HAP-1 (cell line): ENCODE measurements around the gene YBX2.
A peak's percentile ranks its signal among the peaks of the same experiment; 100 is the strongest.

Source experiments
- DNase-seq, 2 experiments: peaks; one replicate each; pipeline ENCODE4 v3.0.0-alpha.2; 2016 to 2020; ENCODE audit warnings: low spot score in 2 of 2
- H3K27me3 ChIP-seq: fragments of 250-450 bp; sonication (Bioruptor Pico); 2 replicates; pipeline ENCODE4 v1.5.1; 2020; ENCODE audit warnings: low read depth, mild to moderate bottlenecking, moderate library complexity
- H3K36me3 ChIP-seq: fragments of 250-450 bp; sonication (Bioruptor Pico); replicated peaks from 2 replicates; pipeline ENCODE4 v1.5.1; 2020; ENCODE audit warnings: mild to moderate bottlenecking
- H3K4me1 ChIP-seq: fragments of 250-450 bp; sonication (Bioruptor Pico); 2 replicates; pipeline ENCODE4 v1.5.1; 2020; ENCODE audit warnings: mild to moderate bottlenecking
- H3K4me3 ChIP-seq: fragments of 250-450 bp; sonication (Bioruptor Pico); 2 replicates; pipeline ENCODE4 v1.5.1; 2020; ENCODE audit warnings: mild to moderate bottlenecking, moderate library complexity
- H3K9me3 ChIP-seq: fragments of 250-450 bp; sonication (Bioruptor Pico); 2 replicates; pipeline ENCODE4 v1.5.1; 2020; ENCODE audit warnings: mild to moderate bottlenecking, moderate library complexity
- in situ Hi-C: fragments of 300-500 bp; cut with MboI; formaldehyde crosslinking; loops from 3 replicates; pipeline ENCODE4 v1.14.3; 2020; ENCODE audit warnings: low sequenced_read_pairs, inconsistent platforms, mixed read lengths

YBX2 gene

GRCh38 chr17:7314719-7315569 lies 20.5 kb upstream of the YBX2 start, which contains the start of gene GPS2:
Gene GPS2 (minus strand): TSS chr17:7315360. CDS start chr17:7315052, 308 bp downstream.
- peak; percentile 75 to 94 for DNase-seq
- in situ Hi-C loops, result no loop called here

GRCh38 chr17:7313890-7314718 lies 19.7 kb upstream of the YBX2 start:
- in situ Hi-C loops, result no loop called here
- Histone ChIP-seq H3K36me3 (peaks cover 87% of the 10 kb centered on the region), H3K4me1 (peaks cover 12% of the 10 kb centered on the region), H3K9me3 (no peaks in the 10 kb centered on the region), H3K27me3 (no peaks in the 10 kb centered on the region), H3K4me3 (peak overlapping the region; percentile 58)
- no peak for DNase-seq

More at GRCh38 chr17:7314719-7315569, 20.5 kb upstream of the YBX2 start, which contains the start of gene GPS2:
- Histone ChIP-seq H3K9me3 (no peaks in the 10 kb centered on the region), H3K4me1 (peaks cover 10% of the 10 kb centered on the region), H3K27me3 (no peaks in the 10 kb centered on the region), H3K36me3 (peaks cover 79% of the 10 kb centered on the region), H3K4me3 (peak within 1 kb of the TSS; percentile 58)

- in situ Hi-C loops, result no loop called here
- Histone ChIP-seq H3K9me3 (no peaks in the 10 kb centered on the region), H3K36me3 (peaks cover 87% of the 10 kb centered on the region), H3K27me3 (no peaks in the 10 kb centered on the region), H3K4me3 (no peak overlapping the region), H3K4me1 (peaks cover 12% of the 10 kb centered on the region)
- DNase-seq, result peak in 1 of 2 experiments; percentile 57
These were observed 18.9 kb upstream of the YBX2 start for GRCh38 chr17:7313088-7313889.

DNA sequence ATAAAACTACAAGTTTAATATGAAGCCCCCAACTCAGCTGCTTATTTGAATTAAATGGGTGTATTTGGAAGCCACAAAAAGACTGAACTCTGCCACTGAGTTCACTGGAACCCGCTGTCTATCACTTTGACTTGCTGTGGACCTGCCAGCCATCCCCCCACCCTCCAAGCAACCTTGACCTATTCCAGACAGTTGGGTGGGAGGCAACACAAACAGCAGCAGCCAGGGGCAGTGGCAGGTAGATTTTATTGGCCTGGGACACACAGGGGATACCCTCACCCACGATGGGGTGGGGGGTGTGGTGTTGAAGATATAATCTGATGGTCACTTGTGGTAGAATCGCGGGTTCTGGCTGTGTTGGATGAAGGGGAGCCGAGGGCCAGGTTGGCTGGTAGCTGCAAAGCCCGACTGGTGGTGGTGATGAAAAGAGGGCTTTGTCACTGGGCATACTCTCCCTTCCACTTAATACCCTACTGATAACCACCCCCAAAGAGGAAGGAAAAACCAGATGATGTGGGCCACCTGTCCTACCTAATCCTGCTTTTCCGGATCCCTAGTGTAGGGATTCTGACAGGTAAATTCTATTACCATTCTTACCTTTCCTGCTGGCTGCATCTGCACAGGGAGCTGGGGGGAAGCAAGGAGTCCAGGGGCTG lies 18.1 kb upstream of the YBX2 start:
- H3K9me3 ChIP-seq, result no peaks in the 10 kb centered on the region
- H3K4me1 ChIP-seq, result peaks cover 12% of the 10 kb centered on the region
- H3K27me3 ChIP-seq, result no peaks in the 10 kb centered on the region
- in situ Hi-C loops, result no loop called here
- H3K36me3 ChIP-seq, result peaks cover 86% of the 10 kb centered on the region
- DNase-seq, result no peak
- no peak overlapping the region for H3K4me3 ChIP-seq

DNA sequence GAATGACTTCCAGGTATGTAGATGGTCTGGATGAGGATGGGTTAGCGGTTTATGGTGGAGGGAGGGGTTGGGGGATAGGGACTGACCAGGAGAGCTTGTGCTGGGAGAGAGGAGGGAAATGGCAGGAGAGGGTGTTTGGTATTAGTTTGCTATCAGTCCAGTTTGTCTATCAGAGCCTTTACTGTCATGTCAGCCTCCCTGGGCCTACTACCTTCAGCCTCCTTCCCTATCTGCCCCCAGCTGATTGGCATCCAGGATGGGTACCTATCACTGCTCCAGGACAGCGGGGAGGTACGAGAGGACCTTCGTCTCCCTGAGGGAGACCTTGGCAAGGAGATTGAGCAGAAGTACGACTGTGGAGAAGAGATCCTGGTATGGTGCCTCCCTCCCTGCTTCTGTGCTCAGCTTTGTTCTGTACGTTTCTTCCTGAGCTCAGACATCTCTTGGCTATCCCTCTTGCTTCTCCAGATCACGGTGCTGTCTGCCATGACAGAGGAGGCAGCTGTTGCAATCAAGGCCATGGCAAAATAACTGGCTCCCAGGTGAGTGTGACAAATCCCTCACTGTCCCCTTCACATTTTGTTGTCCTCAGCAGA lies 16.8 kb upstream of the YBX2 start:
- DNase-seq, result no peak
- H3K4me3 ChIP-seq, result no peak overlapping the region
- in situ Hi-C loops, result no loop called here
- peaks cover 12% of the 10 kb centered on the region for H3K4me1 ChIP-seq
- no peaks in the 10 kb centered on the region for H3K27me3 ChIP-seq
- no peaks in the 10 kb centered on the region for H3K9me3 ChIP-seq
- H3K36me3 ChIP-seq, result peaks cover 75% of the 10 kb centered on the region

- H3K27me3 ChIP-seq, result no peaks in the 10 kb centered on the region
- H3K4me3 ChIP-seq, result peak overlapping the region; percentile 90
- DNase-seq, result no peak
- in situ Hi-C loops, result no loop called here
- peaks cover 65% of the 10 kb centered on the region for H3K36me3 ChIP-seq
- peaks cover 7% of the 10 kb centered on the region for H3K4me1 ChIP-seq
- no peaks in the 10 kb centered on the region for H3K9me3 ChIP-seq
These were observed 15.2 kb upstream of the YBX2 start for GRCh38 chr17:7309628-7310027.

DNA sequence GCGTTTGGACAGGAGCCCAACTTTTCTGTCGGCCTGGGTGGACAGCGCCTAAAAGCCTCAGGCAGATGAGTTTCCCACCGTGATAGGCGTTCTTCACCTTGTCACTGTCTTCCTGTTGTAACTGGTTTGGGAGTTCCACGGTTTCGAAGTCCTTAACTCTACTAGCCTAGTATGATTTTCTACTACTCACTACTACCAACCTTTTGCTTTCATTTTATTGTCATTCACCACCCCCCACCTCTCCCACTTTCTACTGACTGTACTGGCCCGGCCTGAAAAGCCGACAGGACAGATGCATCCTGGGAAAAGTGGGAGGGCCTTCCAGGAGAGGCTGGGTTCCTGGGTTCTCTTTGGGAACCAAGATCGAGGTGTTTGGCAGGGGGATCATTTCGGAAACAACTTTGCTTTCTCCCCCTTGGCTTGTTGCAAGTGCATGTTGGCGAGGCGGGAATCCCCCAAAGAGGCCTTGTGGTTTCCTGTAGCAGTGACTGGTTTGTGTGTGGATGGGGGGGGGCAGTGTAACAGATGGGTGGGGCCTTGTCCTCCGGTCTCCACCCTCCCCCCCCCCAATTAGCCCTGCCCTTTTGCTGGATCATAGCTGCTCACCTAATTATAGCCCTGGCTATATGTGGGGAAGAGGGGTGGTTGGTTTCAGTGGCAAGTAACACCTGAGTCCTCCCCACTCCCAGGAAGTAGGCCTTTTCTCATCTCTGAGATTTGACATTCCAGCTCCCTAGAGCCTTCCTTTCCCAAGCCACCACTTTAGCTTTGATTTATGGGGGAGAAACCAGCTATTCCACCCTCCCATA lies 14.4 kb upstream of the YBX2 start:
- H3K9me3 ChIP-seq, result no peaks in the 10 kb centered on the region
- peak; percentile 83 to 90 for DNase-seq
- no peaks in the 10 kb centered on the region for H3K27me3 ChIP-seq
- H3K36me3 ChIP-seq, result peaks cover 59% of the 10 kb centered on the region
- in situ Hi-C loops, result no loop called here
- peak overlapping the region; percentile 90 for H3K4me3 ChIP-seq
- H3K4me1 ChIP-seq, result peaks cover 3% of the 10 kb centered on the region

GRCh38 chr17:7307686-7308624 lies 13.5 kb upstream of the YBX2 start:
- in situ Hi-C loops, result no loop called here
- peaks cover 50% of the 10 kb centered on the region for H3K36me3 ChIP-seq
- H3K4me1 ChIP-seq, result peaks cover 3% of the 10 kb centered on the region
- H3K4me3 ChIP-seq, result peak overlapping the region; percentile 90
- DNase-seq, result peak in 1 of 2 experiments; percentile 70
- H3K9me3 ChIP-seq, result no peaks in the 10 kb centered on the region
- no peaks in the 10 kb centered on the region for H3K27me3 ChIP-seq

GRCh38 chr17:7306911-7307685 lies 12.7 kb upstream of the YBX2 start, which contains the start of gene EIF5A:
Gene EIF5A (plus strand): TSS chr17:7307628. CDS start chr17:7309636, 2,008 bp downstream.
- Histone ChIP-seq H3K9me3 (no peaks in the 10 kb centered on the region), H3K27me3 (no peaks in the 10 kb centered on the region), H3K4me3 (peak within 1 kb of the TSS; percentile 90), H3K36me3 (peaks cover 42% of the 10 kb centered on the region), H3K4me1 (peaks cover 3% of the 10 kb centered on the region)
- DNase-seq, result peak; percentile 100
- in situ Hi-C loops, result no loop called here

GRCh38 chr17:7304179-7304578 lies 9.7 kb upstream of the YBX2 start:
- in situ Hi-C loops, result no loop called here
- Histone ChIP-seq H3K9me3 (no peaks in the 10 kb centered on the region), H3K4me1 (no peaks in the 10 kb centered on the region; the same call in none of the 2 replicates), H3K27me3 (no peaks in the 10 kb centered on the region), H3K36me3 (peaks cover 16% of the 10 kb centered on the region), H3K4me3 (no peak overlapping the region)
- DNase-seq, result no peak
